Esophagus muscularis mucosa (tissue), 4 donors: ENCODE data around the gene RHEB. TPM values are rescaled to one million over a fixed set of nuclear protein-coding genes. Genes with fewer than 3 reads are reported as not detected.

ENCODE experiments used
- DNase-seq: peaks from one replicate; pipeline ENCODE4 v3.0.0-alpha.2; 2017; ENCODE audit errors: extremely low spot score
- H3K27ac ChIP-seq, 4 donors: fragments of 200-600 bp; sonication (generic); replicated peaks in 1 of 4; 1 replicate in 3 of 4; 2 replicates in 1 of 4; pipeline ENCODE4 v1.5.1; 2016 to 2019; ENCODE audit warnings: mild to moderate bottlenecking in 1 of 4
- H3K27me3 ChIP-seq, 4 donors: fragments of 200-600 bp; sonication (generic); one replicate each; pipeline versions ENCODE4 v1.5.1 to v1.6.0; 2016 to 2019
- H3K36me3 ChIP-seq, 4 donors: fragments of 200-600 bp; sonication (generic); one replicate each; pipeline ENCODE4 v1.5.1; 2016 to 2019
- H3K4me1 ChIP-seq, 4 donors: fragments of 200-600 bp; sonication (generic); one replicate each; pipeline ENCODE4 v1.5.1; 2016 to 2019
- H3K4me3 ChIP-seq, 4 donors: fragments of 200-600 bp; sonication (generic); 1 replicate in 2 of 4; 2 replicates in 2 of 4; pipeline ENCODE4 v1.5.1; 2016 to 2019; ENCODE audit warnings: mild to moderate bottlenecking in 4 of 4, moderate library complexity in 1 of 4
- H3K9me3 ChIP-seq, 4 donors: fragments of 200-600 bp; sonication (generic); 1 replicate in 3 of 4; 2 replicates in 1 of 4; pipeline ENCODE4 v1.5.1; 2016 to 2019
- EP300 ChIP-seq: sonication (generic); formaldehyde crosslinking; IDR thresholded peaks from one replicate; pipeline ENCODE4 v1.6.1; 2017; ENCODE audit warnings: antibody characterized with exemption
- POLR2A ChIP-seq: fragments of 450-650 bp; IDR thresholded peaks from one replicate; pipeline ENCODE4 v1.6.1; 2017; ENCODE audit warnings: antibody characterized with exemption, moderate library complexity, mild to moderate bottlenecking, low read depth
- POLR2AphosphoS5 ChIP-seq, 2 donors: sonication (generic); formaldehyde crosslinking; IDR thresholded peaks; one replicate each; pipeline ENCODE4 v1.6.1; 2017; ENCODE audit warnings: antibody characterized with exemption in 2 of 2
- WGBS: methylation state at CpG from one replicate; pipeline ENCODE4 v1.1.5; 2018; 5-methylcytosine and 5-hydroxymethylcytosine counted together
- intact Hi-C: fragments of 100-400 bp; cut with DNase I; formaldehyde crosslinking; loops from one replicate; pipeline ENCODE4 v1.15.1; 2023
- total RNA-seq, 4 donors: library from RNA; depleted of rRNA; stranded (reverse); fragments of >200 nt; gene quantifications; one replicate each; pipeline versions ENCODE4 v1.1.0 to v1.2.1, GENCODE V29; 2016
- TF ChIP-seq, protein P1 (sequence below), 3 experiments: fragments of 200-600 bp in 2 of 3; fragments of 450-650 bp in 1 of 3; sonication (generic) in 2 of 3; IDR thresholded peaks; one replicate each; pipeline ENCODE4 v1.5.1; 2017 to 2019; ENCODE audit warnings: antibody characterized with exemption in 3 of 3, mild to moderate bottlenecking in 2 of 3, moderate library complexity in 1 of 3

Gene RHEB
- total RNA-seq, 4 donors from 2014 or later = 98.5 to 187 (median 163) TPM

DNA sequence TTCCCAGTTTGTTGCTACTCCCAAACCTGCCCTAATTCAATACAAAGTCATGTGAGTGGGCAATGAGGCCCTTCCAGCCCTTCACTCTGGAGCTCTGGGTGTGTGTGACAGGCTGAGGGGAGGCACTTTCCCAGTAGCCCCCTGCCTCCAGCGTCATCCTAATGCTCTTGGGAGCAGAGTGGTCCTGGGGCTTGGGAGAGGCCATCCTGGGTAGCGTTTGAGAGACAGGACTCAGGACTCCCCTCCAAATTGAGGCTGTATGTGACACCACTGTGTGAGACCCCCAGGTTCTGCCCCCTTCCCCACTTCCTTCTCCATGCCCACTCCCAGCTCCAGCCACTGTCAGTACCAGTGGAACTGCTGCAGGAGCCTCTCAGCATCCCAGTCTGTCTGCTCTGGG is 73.3 kb downstream of the RHEB start:
- H3K36me3 ChIP-seq = no peaks in the 10 kb centered on the region
- H3K4me3 ChIP-seq = no peak overlapping the region
- TF ChIP-seq POLR2AphosphoS5 (IDR thresholded peaks at IDR 0.05) (no peak), EP300 (no peak), POLR2A (no peak)
- TF ChIP-seq, protein P1, sequence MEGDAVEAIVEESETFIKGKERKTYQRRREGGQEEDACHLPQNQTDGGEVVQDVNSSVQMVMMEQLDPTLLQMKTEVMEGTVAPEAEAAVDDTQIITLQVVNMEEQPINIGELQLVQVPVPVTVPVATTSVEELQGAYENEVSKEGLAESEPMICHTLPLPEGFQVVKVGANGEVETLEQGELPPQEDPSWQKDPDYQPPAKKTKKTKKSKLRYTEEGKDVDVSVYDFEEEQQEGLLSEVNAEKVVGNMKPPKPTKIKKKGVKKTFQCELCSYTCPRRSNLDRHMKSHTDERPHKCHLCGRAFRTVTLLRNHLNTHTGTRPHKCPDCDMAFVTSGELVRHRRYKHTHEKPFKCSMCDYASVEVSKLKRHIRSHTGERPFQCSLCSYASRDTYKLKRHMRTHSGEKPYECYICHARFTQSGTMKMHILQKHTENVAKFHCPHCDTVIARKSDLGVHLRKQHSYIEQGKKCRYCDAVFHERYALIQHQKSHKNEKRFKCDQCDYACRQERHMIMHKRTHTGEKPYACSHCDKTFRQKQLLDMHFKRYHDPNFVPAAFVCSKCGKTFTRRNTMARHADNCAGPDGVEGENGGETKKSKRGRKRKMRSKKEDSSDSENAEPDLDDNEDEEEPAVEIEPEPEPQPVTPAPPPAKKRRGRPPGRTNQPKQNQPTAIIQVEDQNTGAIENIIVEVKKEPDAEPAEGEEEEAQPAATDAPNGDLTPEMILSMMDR (IDR thresholded peaks at IDR 0.05) = no peak
- H3K27ac ChIP-seq = no peak overlapping the region
- no peaks in the 10 kb centered on the region for H3K27me3 ChIP-seq
- WGBS = 89% methylated on average over 2 of the region's 2 CpGs
- no peaks in the 10 kb centered on the region for H3K9me3 ChIP-seq
- H3K4me1 ChIP-seq = peaks cover 6 to 20% (median 15%) of the 10 kb centered on the region in 4 donors
- intact Hi-C loops = loop anchor here (5.0 kb wide), 1 partner anchor 129 kb away; no protein-coding TSS in a partner anchor
- DNase-seq = no peak

GRCh38 chr7:151444632-151445031 is 75.1 kb downstream of the RHEB start:
- Histone ChIP-seq H3K27ac (no peak overlapping the region), H3K36me3 (no peaks in the 10 kb centered on the region), H3K9me3 (no peaks in the 10 kb centered on the region), H3K4me1 (peaks cover 21 to 37% (median 33%) of the 10 kb centered on the region in 4 donors), H3K4me3 (no peak overlapping the region), H3K27me3 (peaks cover 0 to 14% (median 0%) of the 10 kb centered on the region in 4 donors)
- no peak for DNase-seq
- intact Hi-C loops = loop anchor here (5.0 kb wide), 1 partner anchor 127 kb away; no protein-coding TSS in a partner anchor
- WGBS = 88% methylated on average over 1 of the region's 1 CpG
- no peak for TF ChIP-seq POLR2A
- TF ChIP-seq, protein P1 (IDR thresholded peaks at IDR 0.05) = no peak
- no peak for TF ChIP-seq EP300
- no peak for TF ChIP-seq POLR2AphosphoS5 (IDR thresholded peaks at IDR 0.05)

DNA sequence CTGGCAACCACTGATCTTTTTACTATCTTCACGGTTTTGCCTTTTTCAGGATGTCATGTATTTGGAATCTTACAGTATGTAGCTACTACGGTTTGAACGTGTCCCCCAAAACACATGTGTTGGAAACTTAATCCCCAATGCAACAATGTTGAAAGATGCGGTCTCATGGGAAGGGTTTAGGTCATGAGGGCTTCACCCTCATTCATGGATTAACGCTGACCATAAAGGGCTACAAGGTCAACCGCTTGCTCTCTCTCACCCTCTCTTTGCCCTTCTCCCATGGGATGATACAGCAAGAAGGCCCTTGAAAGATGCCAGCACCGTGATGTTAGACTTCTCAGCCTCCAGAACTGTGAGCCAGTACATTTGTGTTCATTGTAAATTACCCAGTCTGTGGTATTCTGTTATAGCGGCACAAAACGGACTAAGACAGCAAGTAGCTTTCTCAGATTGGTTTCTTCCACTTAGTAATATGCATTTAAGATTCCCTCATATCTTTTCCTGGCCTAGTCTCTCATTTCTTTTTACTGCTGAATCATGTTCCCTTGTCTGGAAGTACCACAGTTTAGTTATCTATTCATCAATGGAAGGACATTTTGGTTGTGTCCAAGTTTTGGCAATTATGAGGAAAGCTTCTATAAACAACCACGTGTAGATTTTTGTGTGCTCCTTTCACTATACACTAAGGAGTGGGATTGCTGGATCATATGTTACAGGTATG is 76.8 kb downstream of the RHEB start:
- H3K9me3 ChIP-seq = no peaks in the 10 kb centered on the region

GRCh38 chr7:151440799-151441445 is 78.8 kb downstream of the RHEB start:
- Histone ChIP-seq H3K9me3 (no peaks in the 10 kb centered on the region), H3K27me3 (peaks cover 0 to 31% (median 3%) of the 10 kb centered on the region in 4 donors), H3K4me3 (no peak overlapping the region), H3K27ac (peak overlapping the region in 3 of 4 donors; percentile 11 to 44 (median 38)), H3K4me1 (peaks cover 20 to 42% (median 30%) of the 10 kb centered on the region in 4 donors), H3K36me3 (no peaks in the 10 kb centered on the region)
- intact Hi-C loops = no loop called here
- 56% methylated on average over 10 of the region's 10 CpGs for WGBS
- no peak for DNase-seq
- TF ChIP-seq, protein P1 (IDR thresholded peaks at IDR 0.05) = no peak
- TF ChIP-seq POLR2AphosphoS5 (IDR thresholded peaks at IDR 0.05) (no peak), EP300 (no peak)

More for the DNA sequence above, 76.8 kb downstream of the RHEB start:
- H3K4me1 ChIP-seq = peaks cover 20 to 33% (median 31%) of the 10 kb centered on the region in 4 donors
- 85% methylated on average over 10 of the region's 10 CpGs for WGBS
- H3K36me3 ChIP-seq = no peaks in the 10 kb centered on the region
- TF ChIP-seq EP300 (no peak), POLR2A (no peak), POLR2AphosphoS5 (IDR thresholded peaks at IDR 0.05) (no peak)
- TF ChIP-seq, protein P1 (IDR thresholded peaks at IDR 0.05) = no peak
- H3K27me3 ChIP-seq = peaks cover 0 to 23% (median 3%) of the 10 kb centered on the region in 4 donors
- H3K4me3 ChIP-seq = no peak overlapping the region
- intact Hi-C loops = no loop called here
- peak overlapping the region in 1 of 4 donors; percentile 6 for H3K27ac ChIP-seq
- DNase-seq = no peak
